GM18868 (cell line): Measurements from ENCODE around the gene CCL23.
"Not testable (repeated sequence)": the region's sequence is repeated elsewhere in the genome, so short reads cannot be mapped to it uniquely, and the experiment has no call there.

Experiments
- ATAC-seq: cut with Tn5 transposase; IDR thresholded peaks from one replicate; pipeline ENCODE4 v1.9.1; 2021; ENCODE audit warnings: mild to moderate bottlenecking, moderate library complexity; ENCODE audit not compliant: unreplicated experiment

CCL23 gene

DNA sequence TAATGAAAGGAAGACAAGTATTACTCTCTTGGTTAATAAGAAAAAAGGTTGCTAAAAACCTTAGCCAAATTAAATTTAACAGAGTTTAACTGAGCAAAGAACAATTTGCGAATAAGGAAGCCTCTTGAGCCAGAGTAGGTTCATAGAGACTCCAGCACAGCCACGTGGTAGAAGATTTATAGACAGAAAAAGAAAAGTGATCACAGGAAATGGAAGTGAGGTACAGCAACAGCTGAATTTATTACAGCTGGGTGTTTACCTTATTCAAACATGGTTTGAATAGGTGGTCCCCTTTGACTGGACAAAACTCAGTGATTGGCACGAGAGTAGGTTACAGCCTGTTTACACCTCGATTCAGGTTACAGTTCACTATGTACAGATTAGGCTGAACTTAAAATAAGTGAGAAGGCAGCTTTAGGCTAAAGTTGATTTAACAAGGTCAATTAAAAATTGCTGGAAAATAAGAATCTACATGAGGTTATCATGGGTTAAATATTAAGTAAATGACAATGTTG, 13.1 kb downstream of the CCL23 start:
- ATAC-seq: no peak

DNA sequence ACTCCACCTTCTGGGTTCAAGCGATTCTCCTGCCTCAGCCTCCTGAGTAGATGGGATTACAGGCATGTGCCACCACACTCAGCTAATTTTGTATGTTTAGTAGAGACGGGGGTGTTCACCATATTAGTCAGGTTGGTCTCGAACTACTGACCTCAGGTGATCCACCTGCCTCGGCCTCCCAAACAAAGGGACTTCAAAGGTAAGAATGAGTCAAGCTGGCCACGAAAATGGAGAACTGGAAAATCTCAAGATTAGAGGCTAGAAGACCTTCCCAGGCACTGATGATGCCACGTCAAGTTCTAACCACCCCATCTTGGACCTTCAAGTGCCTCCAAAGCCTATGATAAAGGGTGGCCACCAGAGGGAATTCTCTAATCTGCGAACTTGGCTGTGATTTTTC, 15.1 kb downstream of the CCL23 start:
- ATAC-seq: no peak

DNA sequence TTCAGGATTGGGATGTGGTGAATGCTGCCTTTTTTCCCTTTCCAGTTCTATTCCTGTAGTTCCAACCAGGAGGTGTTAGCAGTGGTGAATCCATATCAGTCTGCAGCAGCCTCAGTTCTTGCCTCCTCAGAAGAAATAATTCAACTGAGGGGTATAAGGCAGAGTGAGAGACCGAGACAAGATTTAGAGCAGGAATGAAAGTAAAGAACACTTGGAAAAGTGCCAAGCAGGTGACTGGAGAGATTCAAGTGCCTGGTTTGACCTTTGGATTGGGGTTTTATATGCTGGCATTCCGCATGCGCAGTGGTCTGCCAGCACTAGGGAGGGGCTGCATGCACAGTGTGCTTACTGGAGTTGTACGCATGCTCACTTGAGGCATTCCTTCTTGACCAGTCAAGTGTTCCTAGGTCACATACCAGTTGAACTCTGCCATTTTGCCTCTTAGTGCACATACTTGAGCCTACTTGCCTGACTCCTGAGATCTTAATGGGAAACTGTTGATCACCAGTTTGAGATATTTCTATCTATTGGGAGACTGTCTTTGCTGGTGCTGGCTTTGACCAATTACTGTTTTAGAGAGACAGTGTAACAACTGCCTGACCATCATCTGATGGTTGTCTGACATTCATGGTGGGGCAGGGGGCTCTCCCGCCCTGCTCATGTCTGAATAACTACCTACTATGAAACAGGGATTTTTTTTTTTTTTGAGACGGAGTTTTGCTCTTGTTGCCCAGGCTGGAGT, 15.7 kb downstream of the CCL23 start:
- no peak for ATAC-seq

DNA sequence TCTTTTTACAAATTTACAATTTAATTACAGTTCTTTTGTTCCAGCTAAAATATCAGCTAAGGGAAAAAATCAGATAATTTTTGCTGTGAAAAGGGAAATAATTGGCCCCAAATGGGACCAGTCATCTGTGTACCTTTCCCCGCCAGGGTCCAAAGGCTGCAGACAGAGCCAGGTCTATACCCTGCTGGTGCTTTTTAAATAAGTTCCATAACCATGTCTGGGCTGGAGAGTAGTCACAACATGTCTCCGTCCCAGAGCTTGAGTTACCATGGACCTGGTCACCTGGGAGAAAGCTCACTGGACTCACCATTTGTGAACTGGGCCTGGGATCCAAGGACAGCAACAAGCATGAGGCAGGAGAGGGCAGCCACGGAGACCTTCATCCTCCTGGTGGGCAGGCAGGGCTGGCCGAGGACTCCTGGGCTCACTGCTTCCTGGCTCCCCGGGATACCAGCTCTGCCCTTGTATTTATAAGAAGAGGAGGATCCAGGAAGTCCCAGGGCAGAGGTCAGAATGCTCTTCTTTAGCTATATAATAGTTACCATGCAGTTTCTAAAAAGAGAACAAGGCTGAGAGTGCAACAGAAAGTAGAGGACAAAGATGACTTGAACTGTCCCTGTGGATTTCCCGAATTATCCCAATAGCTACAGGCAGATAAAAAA, 16.5 kb downstream of the CCL23 start, which contains the start of gene CCL15:
CCL15 (minus strand) TSS at position 444 of the 662 bp plus-strand sequence; CDS start at position 383, 61 bp downstream.
- no peak for ATAC-seq

DNA sequence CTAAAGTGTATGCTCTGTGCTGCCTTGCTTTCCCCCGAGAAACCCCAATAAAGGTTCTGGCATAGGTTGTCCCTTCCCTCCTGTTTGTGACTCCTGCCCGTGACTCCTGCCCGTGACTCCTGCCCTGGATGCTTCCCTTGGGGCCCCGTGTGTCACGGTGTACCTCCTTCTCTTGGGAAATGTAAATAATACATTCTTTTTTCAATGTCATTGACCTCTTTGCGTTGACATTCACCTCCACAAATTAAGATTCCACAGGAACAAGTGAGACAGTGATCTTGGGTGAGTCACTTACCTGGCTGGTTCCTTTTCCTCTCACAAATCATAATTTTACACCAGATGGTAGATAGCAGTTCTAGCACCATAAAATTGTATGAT, 17.1 kb downstream of the CCL23 start:
- ATAC-seq: no peak

DNA sequence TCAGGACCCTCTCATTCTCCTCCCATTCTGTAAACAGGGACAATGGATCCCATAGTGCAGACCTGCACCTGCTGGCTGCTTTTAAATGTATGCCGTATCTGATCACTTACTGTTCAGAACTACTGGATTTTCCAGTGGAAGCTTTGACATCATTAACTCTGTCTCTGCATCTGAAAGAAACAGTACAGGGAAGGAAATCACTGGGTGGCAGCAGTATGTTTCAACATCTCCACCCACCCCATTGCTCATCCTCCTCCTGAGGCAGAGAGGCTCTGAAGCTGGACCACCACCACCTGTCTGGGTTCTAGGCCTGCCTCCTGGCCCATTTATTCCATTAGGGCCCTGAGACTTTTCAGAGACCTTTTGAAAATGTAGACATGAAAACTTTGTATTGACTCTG, 19.0 kb downstream of the CCL23 start:
- ATAC-seq: no peak

DNA sequence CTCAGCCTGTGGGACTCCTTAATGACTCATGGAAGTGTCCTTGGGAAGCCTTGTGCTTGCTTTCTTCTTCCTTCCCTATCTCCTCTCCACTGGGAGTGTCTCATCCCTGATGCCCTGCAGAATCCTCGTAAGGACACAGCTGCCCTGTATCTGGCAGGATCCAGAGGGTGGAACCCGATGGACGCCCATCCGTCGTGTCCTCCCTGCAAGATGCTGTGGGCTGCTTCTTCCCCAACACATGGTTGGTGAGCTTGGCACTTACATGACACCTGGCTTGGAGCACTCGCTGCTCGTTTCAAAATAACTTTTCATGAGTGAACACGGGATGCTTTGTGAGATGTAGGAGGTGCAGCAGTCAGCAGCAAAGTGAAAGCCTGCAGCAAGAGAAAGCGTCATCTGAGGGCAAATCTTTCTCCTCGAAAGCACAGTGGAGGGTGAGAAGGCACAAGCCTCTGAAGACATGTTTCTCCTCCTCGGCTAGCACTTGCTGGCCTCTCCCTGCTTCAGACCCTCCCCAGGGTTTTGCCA, 19.7 kb downstream of the CCL23 start:
- ATAC-seq: no peak

DNA sequence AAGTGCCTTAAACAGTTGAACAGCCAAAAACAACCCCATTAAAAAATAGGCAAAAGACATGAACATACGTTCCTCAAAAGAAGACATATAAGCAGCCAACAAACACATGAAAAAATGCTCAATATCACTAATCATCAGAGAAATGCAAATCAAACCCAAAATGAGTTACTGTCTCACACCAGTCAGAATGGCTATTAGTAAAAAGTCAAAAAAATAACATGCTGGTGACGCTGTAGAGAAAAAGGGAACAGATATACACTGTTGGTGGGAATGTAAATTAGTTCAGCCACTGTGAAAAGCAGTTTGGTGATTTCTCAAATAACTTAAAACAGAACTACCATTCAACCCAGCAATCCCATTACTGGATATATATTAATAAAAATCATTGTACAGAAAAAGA, 22.4 kb downstream of the CCL23 start:
- ATAC-seq: not testable (repeated sequence)

DNA sequence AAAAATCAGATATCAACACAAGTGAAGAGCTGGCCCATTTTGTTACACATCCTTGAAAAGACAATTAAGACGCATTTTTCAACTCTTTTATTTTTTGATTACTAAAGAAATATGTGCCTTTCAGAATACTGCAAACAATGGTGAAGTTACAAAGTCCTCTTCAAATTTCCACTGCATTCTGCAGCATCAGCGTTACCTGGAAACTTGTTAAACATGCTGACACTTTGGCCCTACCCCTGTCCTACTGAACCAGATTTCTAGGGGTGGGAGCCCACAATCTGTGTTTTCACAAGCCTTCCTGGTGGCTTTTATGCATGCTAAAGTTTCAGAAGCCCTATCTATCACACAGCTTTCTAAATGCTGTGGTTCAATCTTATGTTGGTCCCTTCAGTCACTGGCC, 26.7 kb downstream of the CCL23 start:
- no peak for ATAC-seq

DNA sequence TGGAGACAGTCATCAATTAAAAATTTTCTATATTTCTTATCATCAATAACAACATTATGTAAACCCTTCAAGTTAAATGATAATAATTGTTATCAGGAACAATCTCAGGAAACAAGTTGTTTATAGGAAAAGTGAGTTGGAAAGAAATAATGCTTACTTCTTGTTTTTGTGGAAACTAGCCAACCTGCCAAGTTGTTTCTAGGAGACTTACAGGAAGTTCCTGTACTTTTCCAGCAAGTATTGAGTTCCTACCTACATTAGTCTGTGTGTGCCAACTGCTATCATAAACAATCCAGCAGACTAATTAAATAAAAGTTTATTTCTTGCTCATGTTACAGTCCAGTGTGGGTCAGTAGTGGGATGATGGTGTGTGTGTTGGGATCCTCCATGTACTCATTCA, 29.6 kb downstream of the CCL23 start:
- no peak for ATAC-seq

DNA sequence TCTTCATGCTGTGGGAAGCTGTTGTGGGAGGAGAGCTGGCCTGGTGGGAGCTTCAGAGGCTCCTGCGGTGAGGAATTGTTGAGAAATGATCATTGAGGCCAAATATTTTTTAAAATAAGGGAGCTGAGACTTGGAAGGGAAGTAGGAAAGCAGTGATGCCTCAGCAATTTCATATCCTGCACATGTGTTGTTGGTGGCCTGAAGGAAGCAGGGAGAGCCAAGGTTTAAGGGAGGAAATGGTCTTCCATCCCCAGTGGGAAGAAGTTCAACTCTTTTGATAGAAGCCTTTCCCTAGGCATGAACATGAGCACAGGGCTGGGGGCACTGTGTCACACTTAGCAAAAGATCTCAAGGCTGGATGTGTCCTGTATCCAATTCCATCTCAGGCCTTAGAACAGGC, 31.1 kb downstream of the CCL23 start, which contains the start of gene CCL14:
CCL14 (minus strand) TSS at position 87 of the 400 bp plus-strand sequence; CDS start at position 7, 80 bp downstream.
- ATAC-seq: no peak

DNA sequence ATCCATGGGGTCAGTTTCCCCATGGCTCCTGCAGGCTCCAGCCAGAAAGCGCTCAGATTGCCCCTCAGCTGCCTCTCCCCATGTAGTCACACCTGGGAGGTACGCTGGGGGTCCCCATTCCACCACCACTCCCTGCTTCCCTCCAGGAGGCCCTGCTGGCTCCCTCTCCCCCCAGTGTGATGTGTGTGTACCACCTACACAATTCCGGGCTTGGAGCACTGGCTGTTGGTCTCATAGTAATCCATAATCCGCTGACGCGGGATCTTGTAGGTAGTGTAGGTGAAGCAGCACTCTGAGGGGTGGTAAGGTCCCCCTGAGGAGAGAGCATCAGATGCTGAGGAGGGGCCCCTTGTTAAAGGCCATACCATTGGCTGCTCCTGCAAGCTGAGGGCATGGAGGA, 33.6 kb downstream of the CCL23 start:
- ATAC-seq: no peak

DNA sequence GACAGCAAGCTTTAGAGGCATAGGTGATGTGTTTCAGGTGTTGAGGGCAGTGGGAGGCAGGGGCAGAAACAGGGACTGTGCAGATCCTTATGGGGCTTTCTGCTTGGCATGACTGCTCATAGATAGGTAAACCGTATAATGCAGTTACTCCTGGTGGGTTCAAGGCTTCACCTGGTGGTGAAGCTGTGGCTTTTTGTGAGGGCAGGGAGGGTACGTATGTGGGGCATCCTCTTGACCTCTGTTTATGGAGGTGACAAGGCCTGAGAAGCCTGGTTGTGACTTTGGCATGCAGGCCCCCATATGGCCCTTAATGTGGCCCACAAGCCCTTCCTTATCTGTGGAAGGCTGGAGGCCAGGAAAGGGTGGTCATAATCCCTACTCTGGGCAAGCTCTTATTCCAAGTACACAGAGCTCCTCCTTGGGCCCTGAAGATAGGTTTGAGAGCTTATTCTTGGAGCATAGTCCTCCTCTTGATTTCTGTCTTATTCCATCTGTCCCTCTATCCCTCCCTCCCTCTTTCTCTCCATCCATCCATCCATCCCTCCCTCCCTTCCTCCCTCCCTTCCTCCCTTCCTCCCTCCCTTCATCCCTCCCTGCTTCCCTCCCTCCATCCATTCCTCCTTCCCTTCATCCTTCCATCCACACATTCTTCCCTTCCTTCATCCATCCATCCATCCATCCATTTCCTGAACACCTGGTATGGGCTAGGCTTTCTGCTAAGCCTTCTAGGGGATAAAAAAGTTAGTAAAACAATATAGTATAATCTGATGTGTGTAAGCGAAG, 35.2 kb downstream of the CCL23 start:
- no peak for ATAC-seq

DNA sequence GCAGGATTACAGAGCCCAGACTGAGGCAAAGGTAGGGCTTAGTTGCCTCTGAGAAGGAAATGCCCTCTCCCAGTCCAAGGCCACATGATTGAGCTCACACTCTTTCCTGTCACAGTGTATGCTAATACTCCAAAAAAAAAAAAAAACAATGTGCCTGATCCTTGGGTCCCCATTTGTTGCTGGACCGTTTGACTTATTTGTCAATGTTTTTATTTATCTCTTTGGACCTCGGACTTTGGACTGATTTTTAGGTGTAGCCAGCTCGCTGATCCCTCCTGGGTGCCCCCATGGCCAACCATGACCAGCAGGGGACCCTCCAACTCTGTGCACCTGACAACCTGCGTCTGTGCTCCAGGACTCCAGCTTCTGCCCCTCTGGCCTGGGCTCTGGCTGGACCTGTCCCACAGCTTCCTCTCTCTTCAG, 35.9 kb downstream of the CCL23 start:
- ATAC-seq: no peak

DNA sequence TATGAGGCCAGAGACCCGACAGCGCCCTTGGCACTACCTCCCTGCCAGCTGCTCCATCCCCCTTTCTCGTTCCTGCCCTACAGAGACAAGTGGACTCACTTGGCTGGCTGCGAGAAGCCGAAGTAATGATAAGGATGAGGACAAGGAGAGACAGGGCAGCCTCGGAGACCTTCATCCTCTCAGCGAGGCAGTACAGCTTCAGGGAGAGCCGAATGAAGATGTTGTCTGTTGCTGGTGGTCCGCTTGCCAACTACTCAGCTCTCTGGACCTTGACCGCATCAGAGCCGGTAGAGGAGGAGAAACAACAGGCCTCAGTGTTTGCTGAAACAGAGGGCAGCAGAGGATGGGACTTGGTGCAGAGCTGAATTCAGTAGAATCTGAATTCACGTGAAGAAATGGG, 36.5 kb downstream of the CCL23 start, which contains the start of gene CCL16:
CCL16 (minus strand) TSS at position 252 of the 400 bp plus-strand sequence; CDS start at position 175, 77 bp downstream.
- no peak for ATAC-seq

DNA sequence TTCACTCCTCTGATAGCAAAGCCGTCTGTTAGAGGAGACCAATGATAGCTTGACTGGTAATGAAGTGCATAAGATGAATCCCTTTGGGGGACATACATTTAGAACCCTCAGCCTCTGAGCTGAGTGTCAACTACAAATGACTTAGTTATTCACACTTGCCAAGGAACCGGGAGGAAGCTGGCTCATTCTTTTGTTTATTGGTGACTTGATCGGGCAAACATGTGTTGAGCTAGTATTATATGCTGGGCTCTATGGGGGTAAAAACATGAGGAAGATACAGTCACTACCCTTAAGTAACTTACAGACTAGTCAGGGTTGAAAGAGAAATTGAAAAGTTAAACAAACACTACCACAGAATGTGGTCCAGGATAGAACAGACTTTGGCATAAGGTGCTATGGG, 39.4 kb downstream of the CCL23 start:
- no peak for ATAC-seq

DNA sequence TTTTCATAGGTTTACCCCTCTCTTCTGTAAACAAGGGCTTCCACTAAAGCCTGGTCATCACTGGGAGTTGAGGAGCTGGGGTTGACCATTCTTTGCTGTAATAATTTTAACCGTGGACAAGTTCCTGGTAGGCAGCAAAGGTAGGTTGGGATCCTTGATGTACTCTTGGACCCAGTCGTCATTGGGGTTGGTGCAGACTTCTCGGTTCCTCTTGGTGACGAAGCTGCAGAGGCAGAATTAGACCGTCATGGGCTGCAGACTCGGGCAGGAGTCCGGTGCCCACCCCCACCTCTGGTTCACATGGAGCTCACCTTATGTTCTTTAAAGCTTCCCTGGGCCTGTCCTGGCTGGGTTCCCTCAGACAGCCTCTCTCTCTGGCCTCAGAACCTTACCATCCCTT, 40.3 kb downstream of the CCL23 start:
- ATAC-seq: no peak

DNA sequence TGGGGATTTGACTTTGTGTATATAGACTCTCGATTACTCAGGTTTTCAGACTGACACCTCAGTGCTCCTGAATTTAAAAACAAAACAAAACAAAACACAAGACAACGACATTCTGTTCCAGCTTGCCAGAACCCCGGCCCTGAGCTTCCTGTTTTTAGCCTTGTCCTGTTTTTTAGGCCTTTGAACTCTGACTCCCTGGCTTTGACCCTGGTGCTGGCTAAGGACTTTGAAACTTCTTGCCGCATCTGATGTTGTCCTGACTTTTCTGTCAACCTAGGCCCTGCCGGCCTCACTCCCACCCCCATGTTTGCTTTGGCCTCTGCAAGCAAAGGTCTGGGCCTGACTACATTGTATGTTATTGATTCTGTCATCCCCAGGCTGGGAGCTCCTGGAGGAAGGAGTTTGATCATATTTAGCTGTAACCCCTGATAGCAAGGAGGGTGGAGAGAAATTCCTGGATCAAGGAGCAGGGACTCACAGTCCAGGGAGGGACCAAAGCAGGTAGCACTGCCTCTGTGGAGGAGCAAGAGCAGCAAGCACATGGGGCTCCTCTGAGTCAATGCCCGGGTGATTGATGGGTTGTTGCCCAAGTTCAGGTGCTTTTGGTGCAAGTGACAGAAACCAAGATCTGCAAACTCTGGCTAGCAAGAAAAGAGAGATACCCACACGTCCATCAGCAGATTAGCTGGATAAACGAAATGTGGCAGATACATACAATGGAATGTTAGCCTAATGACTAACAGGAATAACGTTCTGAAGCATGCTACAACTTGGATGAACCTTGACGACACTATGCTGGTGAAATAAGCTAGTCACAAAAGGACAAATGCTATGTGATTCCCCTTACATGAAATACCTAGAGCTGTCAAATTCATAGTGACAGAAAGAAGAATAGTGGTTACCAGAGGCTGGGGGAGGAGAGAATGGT, 44.2 kb downstream of the CCL23 start:
- ATAC-seq: no peak

DNA sequence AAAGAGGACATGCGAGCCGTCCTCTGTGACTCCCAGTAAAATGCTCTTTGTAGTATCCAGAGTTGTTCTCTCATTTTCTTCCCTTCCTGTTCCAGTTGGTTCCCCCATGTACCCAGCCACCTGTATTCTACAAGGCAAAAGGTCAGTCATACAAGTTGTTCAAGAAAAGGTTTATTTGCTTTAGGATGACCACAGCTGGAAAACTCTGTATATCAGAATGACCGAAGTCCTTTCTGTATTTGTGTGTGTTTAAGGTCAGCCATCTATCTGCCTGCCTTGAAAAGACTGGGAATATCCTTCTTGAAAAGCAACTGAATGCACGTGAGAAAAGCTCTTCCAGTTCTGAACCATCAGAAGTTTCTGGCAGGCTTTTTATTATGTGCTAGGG, 44.8 kb downstream of the CCL23 start:
- no peak for ATAC-seq

DNA sequence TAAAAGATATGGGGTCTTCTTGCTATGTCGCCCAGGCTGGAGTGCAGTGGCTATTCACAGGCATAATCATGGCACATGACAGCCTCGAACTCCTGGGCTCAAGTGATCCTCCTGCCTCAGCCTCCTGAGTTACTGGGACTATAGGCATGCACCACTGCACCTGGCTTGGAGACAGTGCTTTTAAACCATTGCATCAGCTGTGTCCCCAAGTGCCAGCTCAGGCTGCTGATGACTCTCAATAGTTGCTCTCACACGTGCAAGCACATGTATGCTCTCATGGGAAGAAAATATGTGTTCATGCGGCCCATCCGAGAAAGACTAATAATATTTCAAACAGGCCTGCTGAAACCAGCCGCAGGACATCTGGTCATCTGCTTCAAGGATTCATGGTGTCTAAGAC, 45.2 kb downstream of the CCL23 start:
- no peak for ATAC-seq
